WTC11 (cell line): Measurements from ENCODE around the gene FREM2. TPM values are rescaled to one million over a fixed set of nuclear protein-coding genes. Genes with fewer than 3 reads are reported as not detected.

Experiments
- ATAC-seq: fragments of 200-7000 bp; cut with Tn5 transposase; 2 replicates; pipeline ENCODE4 v1.10.0; 2021; ENCODE audit warnings: mild to moderate bottlenecking, moderate library complexity
- CTCF ChIA-PET: fragments of 300-600 bp; sonication (Branson Sonifier 250); formaldehyde crosslinking; loops from one replicate; lab custom pipeline; 2021; ENCODE audit warnings: antibody characterized with exemption; lab: Charles Lee
- POLR2A ChIA-PET: fragments of 350-600 bp; sonication (Branson Sonifier 250); formaldehyde crosslinking; loops from one replicate; lab custom pipeline; 2021; ENCODE audit warnings: antibody characterized with exemption; lab: Charles Lee
- DNase-seq: peaks from one replicate; pipeline ENCODE4 v3.0.0; 2021; ENCODE audit warnings: low spot score
- H3K27ac Mint-ChIP-seq: 2 replicates; pipeline ENCODE4 v1.8.0; 2021; ENCODE audit warnings: mixed read lengths
- H3K27me3 Mint-ChIP-seq: 2 replicates; pipeline ENCODE4 v1.8.0; 2021; ENCODE audit warnings: low read depth, mild to moderate bottlenecking, moderate library complexity, mixed read lengths
- H3K36me3 Mint-ChIP-seq: 2 replicates; pipeline ENCODE4 v1.8.0; 2021; ENCODE audit warnings: mixed read lengths
- H3K4me1 Mint-ChIP-seq: 2 replicates; pipeline ENCODE4 v1.8.0; 2022; ENCODE audit warnings: mixed read lengths
- H3K4me3 Mint-ChIP-seq: 2 replicates; pipeline ENCODE4 v1.8.0; 2021; ENCODE audit warnings: mild to moderate bottlenecking, moderate library complexity, mixed read lengths
- H3K9me3 Mint-ChIP-seq: 2 replicates; pipeline ENCODE4 v1.8.0; 2021; ENCODE audit warnings: mixed read lengths
- ARID4B ChIP-seq: sonication (generic); formaldehyde crosslinking; IDR thresholded peaks from 2 replicates; pipeline ENCODE4 v1.8.0; 2023; ENCODE audit warnings: missing genetic modification reagents, mild to moderate bottlenecking, borderline replicate concordance
- CBFB ChIP-seq: sonication (generic); formaldehyde crosslinking; IDR thresholded peaks from 2 replicates; pipeline ENCODE4 v1.8.1; 2022; ENCODE audit warnings: mild to moderate bottlenecking, low read depth, missing genetic modification reagents
- CDX4 ChIP-seq: fragments of 250-450 bp; sonication (Bioruptor Pico); IDR thresholded peaks from 2 replicates; pipeline ENCODE4 v1.9.0; 2021; ENCODE audit warnings: moderate library complexity, mild to moderate bottlenecking, inconsistent platforms, borderline replicate concordance
- CREB1 ChIP-seq: sonication (generic); formaldehyde crosslinking; IDR thresholded peaks from 2 replicates; pipeline ENCODE4 v1.8.0; 2023; ENCODE audit warnings: mild to moderate bottlenecking, missing genetic modification reagents
- E2F1 ChIP-seq: sonication (generic); formaldehyde crosslinking; IDR thresholded peaks from 2 replicates; pipeline ENCODE4 v1.8.0; 2022; ENCODE audit warnings: mild to moderate bottlenecking, missing genetic modification reagents
- E2F5 ChIP-seq: sonication (generic); formaldehyde crosslinking; IDR thresholded peaks from 2 replicates; pipeline ENCODE4 v1.8.1; 2022; ENCODE audit warnings: mild to moderate bottlenecking, moderate library complexity, missing genetic modification reagents
- FOXK1 ChIP-seq: sonication (generic); formaldehyde crosslinking; IDR thresholded peaks from 2 replicates; pipeline ENCODE4 v1.8.0; 2022; ENCODE audit warnings: mild to moderate bottlenecking, moderate library complexity, missing genetic modification reagents
- HMGA2 ChIP-seq: fragments of 250-450 bp; sonication (Bioruptor Pico); IDR thresholded peaks from 2 replicates; pipeline ENCODE4 v1.4.0; 2021; ENCODE audit warnings: mild to moderate bottlenecking, moderate library complexity
- OVOL2 ChIP-seq: fragments of 250-450 bp; sonication (Bioruptor Pico); IDR thresholded peaks from 2 replicates; pipeline ENCODE4 v1.9.0; 2021; ENCODE audit warnings: mild to moderate bottlenecking, borderline replicate concordance
- RELA ChIP-seq: sonication (generic); formaldehyde crosslinking; IDR thresholded peaks from 2 replicates; pipeline ENCODE4 v1.8.1; 2022; ENCODE audit warnings: missing genetic modification reagents, mild to moderate bottlenecking, borderline replicate concordance
- USF2 ChIP-seq: sonication (generic); formaldehyde crosslinking; IDR thresholded peaks from 2 replicates; pipeline ENCODE4 v1.8.1; 2023; ENCODE audit warnings: mild to moderate bottlenecking, missing genetic modification reagents, moderate library complexity
- ZMAT4 ChIP-seq: fragments of 250-450 bp; sonication (Bioruptor Pico); IDR thresholded peaks from 2 replicates; pipeline ENCODE4 v1.9.0; 2021; ENCODE audit warnings: mild to moderate bottlenecking
- ZNF263 ChIP-seq: sonication (generic); formaldehyde crosslinking; IDR thresholded peaks from 2 replicates; pipeline ENCODE4 v1.8.1; 2022; ENCODE audit warnings: low read depth, mild to moderate bottlenecking, moderate library complexity, missing genetic modification reagents
- total RNA-seq: library from RNA; stranded (reverse); gene quantifications from 3 replicates; pipeline ENCODE4 v1.2.3, GENCODE V29; 2021

FREM2 gene
- total RNA-seq, 1 experiment from 2014 or later: 23.7 TPM

- Mint-ChIP-seq H3K4me3 (no peak overlapping the region), H3K4me1 (no peaks in the 10 kb centered on the region), H3K36me3 (no peaks in the 10 kb centered on the region), H3K9me3 (no peaks in the 10 kb centered on the region), H3K27me3 (no peaks in the 10 kb centered on the region), H3K27ac (no peak overlapping the region)
- CTCF ChIA-PET: no interaction called here
- TF ChIP-seq ZMAT4 (CRISPR knock-in tag): no peak
- no peak for TF ChIP-seq FOXK1
- TF ChIP-seq E2F1 (CRISPR knock-in tag): no peak
- TF ChIP-seq OVOL2: no peak
- TF ChIP-seq CDX4 (CRISPR knock-in tag): no peak
- TF ChIP-seq ZNF263 (CRISPR knock-in tag): no peak
- TF ChIP-seq USF2: no peak
- no peak for TF ChIP-seq HMGA2 (CRISPR knock-in tag)
- ATAC-seq (no peak), DNase-seq (no peak)
- POLR2A ChIA-PET: no interaction called here
Measured at GRCh38 chr13:38730332-38730731, 43.5 kb downstream of the FREM2 start.

- Mint-ChIP-seq H3K36me3 (no peaks in the 10 kb centered on the region), H3K9me3 (no peaks in the 10 kb centered on the region), H3K27me3 (no peaks in the 10 kb centered on the region)
- TF ChIP-seq CREB1 (CRISPR knock-in tag) (no peak), CBFB (CRISPR knock-in tag) (no peak), RELA (no peak), ZMAT4 (CRISPR knock-in tag) (no peak)
- TF ChIP-seq, all 79 proteins: peak for 0
- H3K4me3 Mint-ChIP-seq: no peak overlapping the region
- CTCF ChIA-PET: no interaction called here
- no peak for DNase-seq
- POLR2A ChIA-PET: no interaction called here
- no peak overlapping the region; the same call in 1 of the 2 replicates for H3K27ac Mint-ChIP-seq
- ATAC-seq: no peak
- H3K4me1 Mint-ChIP-seq: peaks cover 13% of the 10 kb centered on the region
Measured at GRCh38 chr13:38733146-38733545, 46.3 kb downstream of the FREM2 start.

- H3K4me3 Mint-ChIP-seq: no peak overlapping the region
- peak overlapping the region; percentile 81; the same call in 1 of the 2 replicates for H3K27ac Mint-ChIP-seq
- H3K27me3 Mint-ChIP-seq: no peaks in the 10 kb centered on the region
- ATAC-seq (peak; percentile 56), DNase-seq (no peak)
- POLR2A ChIA-PET: no interaction called here
- H3K9me3 Mint-ChIP-seq: no peaks in the 10 kb centered on the region
- TF ChIP-seq ARID4B (CRISPR knock-in tag): no peak
- TF ChIP-seq E2F5 (CRISPR knock-in tag): no peak
- no peaks in the 10 kb centered on the region for H3K36me3 Mint-ChIP-seq
- H3K4me1 Mint-ChIP-seq: peaks cover 13% of the 10 kb centered on the region
- CTCF ChIA-PET: no interaction called here
Measured at GRCh38 chr13:38735665-38736440, 49.0 kb downstream of the FREM2 start.
